Measurements from ENCODE around the gene APOL1. TPM values are rescaled to one million over a fixed set of nuclear protein-coding genes. Genes with fewer than 3 reads are reported as not detected.

The APOL1 gene
- polyA plus RNA-seq, 1 donor from 2014 or later = not detected

- H3K36me3 ChIP-seq (ENCODE audit: insufficient read depth, low read length) = no peaks in the 10 kb centered on the region
- no peaks in the 10 kb centered on the region for H3K9me3 ChIP-seq (ENCODE audit: low read length)
- H3K79me2 ChIP-seq (replicated peaks; ENCODE audit: insufficient read depth, low read length) = no peaks in the 10 kb centered on the region
- no peak overlapping the region for H2AFZ ChIP-seq (ENCODE audit: low read depth, low read length)
- TF ChIP-seq EZH2 (IDR thresholded peaks at IDR 0.05; ENCODE audit: borderline replicate concordance, insufficient read depth, low read length, poor library complexity, severe bottlenecking) (no peak), REST (IDR thresholded peaks at IDR 0.05; ENCODE audit: borderline replicate concordance) (no peak), RAD21 (conservative IDR thresholded peaks at IDR 0.05) (no peak), TAF1 (IDR thresholded peaks at IDR 0.05; ENCODE audit: low read depth) (no peak), POLR2AphosphoS5 (IDR thresholded peaks at IDR 0.05) (no peak), EP300 (conservative IDR thresholded peaks at IDR 0.05; ENCODE audit: poor library complexity, severe bottlenecking) (no peak), SMC3 (conservative IDR thresholded peaks at IDR 0.05; ENCODE audit: poor library complexity) (no peak), MXI1 (conservative IDR thresholded peaks at IDR 0.05; ENCODE audit: poor library complexity, severe bottlenecking) (no peak), CTCF (IDR thresholded peaks at IDR 0.05; ENCODE audit: poor library complexity, severe bottlenecking) (no peak)
- H3K4me2 ChIP-seq (ENCODE audit: low read length) = no peak overlapping the region
- H3K9ac ChIP-seq (ENCODE audit: low read length) = no peak overlapping the region
- H3K27me3 ChIP-seq (ENCODE audit: insufficient read depth, low read depth, low read length) = no peaks in the 10 kb centered on the region
- no peak overlapping the region for H3K27ac ChIP-seq (ENCODE audit: low read length)
- no peaks in the 10 kb centered on the region for H3K9me2 ChIP-seq (ENCODE audit: insufficient read depth, low read length)
- no peaks in the 10 kb centered on the region for H4K20me1 ChIP-seq (ENCODE audit: insufficient read depth)
- H3F3A ChIP-seq (ENCODE audit: insufficient read depth, low read length, poor library complexity, severe bottlenecking) = no peaks in the 10 kb centered on the region
- no peak overlapping the region for H3K4me3 ChIP-seq (ENCODE audit: low read length)
Observed at GRCh38 chr22:36239150-36239400, 13.9 kb upstream of the APOL1 start.

GRCh38 chr22:36239401-36240171 lies 13.3 kb upstream of the APOL1 start, which contains the start of gene APOL2:
Gene APOL2, minus strand, starts transcription at chr22:36239527. Its CDS starts 6,365 bp downstream, at chr22:36233162.
- H3K79me2 ChIP-seq (replicated peaks; ENCODE audit: insufficient read depth, low read length) = no peaks in the 10 kb centered on the region
- H3K4me2 ChIP-seq (ENCODE audit: low read length) = no peak within 1 kb of the TSS
- H3K27ac ChIP-seq (ENCODE audit: low read length) = no peak within 1 kb of the TSS
- H3K9ac ChIP-seq (ENCODE audit: low read length) = peak within 1 kb of the TSS; percentile 26
- TF ChIP-seq EZH2 (IDR thresholded peaks at IDR 0.05; ENCODE audit: borderline replicate concordance, insufficient read depth, low read length, poor library complexity, severe bottlenecking) (no peak), TAF1 (IDR thresholded peaks at IDR 0.05; ENCODE audit: low read depth) (no peak), REST (IDR thresholded peaks at IDR 0.05; ENCODE audit: borderline replicate concordance) (no peak), CTCF (IDR thresholded peaks at IDR 0.05; ENCODE audit: poor library complexity, severe bottlenecking) (peak; percentile 49)
- no peak within 1 kb of the TSS for H3K4me3 ChIP-seq (ENCODE audit: low read length)
- H3F3A ChIP-seq (ENCODE audit: insufficient read depth, low read length, poor library complexity, severe bottlenecking) = no peaks in the 10 kb centered on the region
- H3K9me3 ChIP-seq (ENCODE audit: low read length) = no peaks in the 10 kb centered on the region
- no peaks in the 10 kb centered on the region for H3K9me2 ChIP-seq (ENCODE audit: insufficient read depth, low read length)
- no peaks in the 10 kb centered on the region for H3K27me3 ChIP-seq (ENCODE audit: insufficient read depth, low read depth, low read length)
- no peaks in the 10 kb centered on the region for H4K20me1 ChIP-seq (ENCODE audit: insufficient read depth)
- H2AFZ ChIP-seq (ENCODE audit: low read depth, low read length) = no peak within 1 kb of the TSS
- H3K36me3 ChIP-seq (ENCODE audit: insufficient read depth, low read length) = no peaks in the 10 kb centered on the region
